ENCODE measurements around the gene ZNF296. TPM values are rescaled to one million over a fixed set of nuclear protein-coding genes. Genes with fewer than 3 reads are reported as not detected.

Gene ZNF296
- total RNA-seq, 2 donors from 2014 or later = 2.1 to 8.5 TPM

- 92 to 93% methylated on average over 16 to 19 of the region's 19 CpGs for WGBS, 2 experiments (ENCODE audit: insufficient coverage in 1 of 2, insufficient read length in 1 of 2)
- Mint-ChIP-seq H3K4me1 (peaks cover 8% of the 10 kb centered on the region), H3K27ac (no peak overlapping the region), H3K36me3 (ENCODE audit: low read depth) (peaks cover 36% of the 10 kb centered on the region), H3K27me3 (ENCODE audit: insufficient read depth) (no peaks in the 10 kb centered on the region), H3K4me3 (peak overlapping the region; percentile 98), H3K9me3 (no peaks in the 10 kb centered on the region)
- no peak for DNase-seq
- H3K36me3 ChIP-seq (ENCODE audit: control insufficient read depth, insufficient read depth, low read length) = peaks cover 60% of the 10 kb centered on the region
- no peaks in the 10 kb centered on the region for H3K27me3 ChIP-seq (ENCODE audit: control insufficient read depth, insufficient read depth, low read length, poor library complexity, severe bottlenecking)
- no peak overlapping the region for H3K27ac ChIP-seq (ENCODE audit: low read depth, low read length)
- H3K9me3 ChIP-seq (ENCODE audit: control insufficient read depth, low read length) = no peaks in the 10 kb centered on the region
- no peak overlapping the region for H3K9ac ChIP-seq (ENCODE audit: extremely low read depth, low read length, poor library complexity, severe bottlenecking)
- H3K4me3 ChIP-seq (ENCODE audit: low read length) = peak overlapping the region; percentile 81
- no peaks in the 10 kb centered on the region for H3K4me1 ChIP-seq (ENCODE audit: control insufficient read depth, insufficient read depth, low read length)
- TF ChIP-seq, protein P1, sequence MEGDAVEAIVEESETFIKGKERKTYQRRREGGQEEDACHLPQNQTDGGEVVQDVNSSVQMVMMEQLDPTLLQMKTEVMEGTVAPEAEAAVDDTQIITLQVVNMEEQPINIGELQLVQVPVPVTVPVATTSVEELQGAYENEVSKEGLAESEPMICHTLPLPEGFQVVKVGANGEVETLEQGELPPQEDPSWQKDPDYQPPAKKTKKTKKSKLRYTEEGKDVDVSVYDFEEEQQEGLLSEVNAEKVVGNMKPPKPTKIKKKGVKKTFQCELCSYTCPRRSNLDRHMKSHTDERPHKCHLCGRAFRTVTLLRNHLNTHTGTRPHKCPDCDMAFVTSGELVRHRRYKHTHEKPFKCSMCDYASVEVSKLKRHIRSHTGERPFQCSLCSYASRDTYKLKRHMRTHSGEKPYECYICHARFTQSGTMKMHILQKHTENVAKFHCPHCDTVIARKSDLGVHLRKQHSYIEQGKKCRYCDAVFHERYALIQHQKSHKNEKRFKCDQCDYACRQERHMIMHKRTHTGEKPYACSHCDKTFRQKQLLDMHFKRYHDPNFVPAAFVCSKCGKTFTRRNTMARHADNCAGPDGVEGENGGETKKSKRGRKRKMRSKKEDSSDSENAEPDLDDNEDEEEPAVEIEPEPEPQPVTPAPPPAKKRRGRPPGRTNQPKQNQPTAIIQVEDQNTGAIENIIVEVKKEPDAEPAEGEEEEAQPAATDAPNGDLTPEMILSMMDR (conservative IDR thresholded peaks at IDR 0.05) = no peak
Observed at GRCh38 chr19:45040059-45040771, 36.1 kb downstream of the ZNF296 start.

DNA sequence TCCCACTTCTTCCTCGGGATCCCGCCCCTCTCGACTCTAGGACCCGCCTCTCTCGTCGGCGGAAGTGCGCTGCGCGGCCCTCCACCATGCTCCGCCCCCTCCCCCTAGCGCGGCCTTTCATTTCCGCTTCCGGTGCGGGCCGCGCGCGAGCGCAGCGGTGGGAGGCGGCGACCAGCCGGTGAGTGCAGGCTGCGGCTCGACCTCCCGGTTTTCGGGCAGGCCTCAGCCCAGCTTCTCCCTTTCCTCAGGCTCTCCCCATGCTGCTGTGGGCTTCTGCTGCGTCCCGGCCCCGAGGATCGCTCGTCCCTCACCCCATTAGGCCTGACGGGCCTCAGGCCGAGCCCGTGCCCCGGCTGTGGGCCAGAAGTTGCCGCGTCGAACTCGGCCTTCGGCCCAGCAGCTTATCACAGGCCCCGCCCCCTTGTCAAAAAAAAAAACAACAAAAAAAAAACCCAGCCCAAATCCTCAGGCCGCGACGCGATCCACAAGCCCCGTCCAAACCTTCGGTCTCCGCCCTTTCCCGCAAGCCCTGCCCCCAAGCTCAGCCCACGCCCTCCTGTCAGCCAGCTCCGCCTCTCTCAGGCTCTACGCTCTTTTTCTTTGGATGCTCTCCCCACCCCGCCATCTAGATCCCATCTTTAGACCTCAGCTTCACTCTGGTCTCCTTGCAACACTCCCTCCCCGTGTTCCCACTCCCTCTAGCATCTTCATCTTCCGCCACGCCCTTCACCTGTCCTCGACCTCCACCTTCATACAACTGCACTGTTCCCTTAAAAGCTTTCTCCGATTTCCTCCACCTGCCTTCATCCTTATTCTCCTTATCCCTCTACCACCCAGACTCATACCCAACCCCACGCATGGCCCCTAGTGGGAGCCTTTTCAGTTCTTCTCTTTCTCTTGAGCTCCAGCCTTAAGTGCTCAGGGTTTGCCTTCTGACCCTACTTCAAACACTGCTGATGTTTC is 37.1 kb downstream of the ZNF296 start, which contains the start of gene CLASRP:
TSS of gene CLASRP (plus strand) at position 115 of the 963 bp plus-strand sequence. CDS start 1,168 bp downstream, outside the sequence.
- Histone ChIP-seq H3K9ac (ENCODE audit: extremely low read depth, low read length, poor library complexity, severe bottlenecking) (peak within 1 kb of the TSS; percentile 87), H3K9me3 (ENCODE audit: control insufficient read depth, low read length) (no peaks in the 10 kb centered on the region), H3K4me1 (ENCODE audit: control insufficient read depth, insufficient read depth, low read length) (no peaks in the 10 kb centered on the region), H3K27me3 (ENCODE audit: control insufficient read depth, insufficient read depth, low read length, poor library complexity, severe bottlenecking) (no peaks in the 10 kb centered on the region), H3K36me3 (ENCODE audit: control insufficient read depth, insufficient read depth, low read length) (peaks cover 56% of the 10 kb centered on the region), H3K4me3 (ENCODE audit: low read length) (peak within 1 kb of the TSS; percentile 81), H3K27ac (ENCODE audit: low read depth, low read length) (peak within 1 kb of the TSS; percentile 72)
- TF ChIP-seq, protein P1 (conservative IDR thresholded peaks at IDR 0.05) = no peak
- Mint-ChIP-seq H3K27ac (peak within 1 kb of the TSS; percentile 95), H3K4me1 (peaks cover 8% of the 10 kb centered on the region), H3K4me3 (peak within 1 kb of the TSS; percentile 98), H3K36me3 (ENCODE audit: low read depth) (peaks cover 38% of the 10 kb centered on the region), H3K27me3 (ENCODE audit: insufficient read depth) (no peaks in the 10 kb centered on the region), H3K9me3 (no peaks in the 10 kb centered on the region)
- 3 to 18% methylated on average over 13 to 62 of the region's 62 CpGs for WGBS, 2 experiments (ENCODE audit: insufficient coverage in 1 of 2, insufficient read length in 1 of 2)
- peak; percentile 94 for DNase-seq

GRCh38 chr19:45037393-45038169 is 38.7 kb downstream of the ZNF296 start:
- Mint-ChIP-seq H3K4me1 (peaks cover 8% of the 10 kb centered on the region), H3K27me3 (ENCODE audit: insufficient read depth) (no peaks in the 10 kb centered on the region), H3K4me3 (no peak overlapping the region), H3K27ac (no peak overlapping the region), H3K9me3 (no peaks in the 10 kb centered on the region), H3K36me3 (ENCODE audit: low read depth) (peaks cover 41% of the 10 kb centered on the region)
- no peak overlapping the region for H3K9ac ChIP-seq (ENCODE audit: extremely low read depth, low read length, poor library complexity, severe bottlenecking)
- TF ChIP-seq, protein P1 (conservative IDR thresholded peaks at IDR 0.05) = no peak
- no peaks in the 10 kb centered on the region for H3K4me1 ChIP-seq (ENCODE audit: control insufficient read depth, insufficient read depth, low read length)
- no peak overlapping the region for H3K4me3 ChIP-seq (ENCODE audit: low read length)
- WGBS, 2 experiments (ENCODE audit: insufficient coverage in 1 of 2, insufficient read length in 1 of 2) = 95% methylated on average over 17 to 37 of the region's 37 CpGs
- no peaks in the 10 kb centered on the region for H3K9me3 ChIP-seq (ENCODE audit: control insufficient read depth, low read length)
- no peak for DNase-seq
- H3K27me3 ChIP-seq (ENCODE audit: control insufficient read depth, insufficient read depth, low read length, poor library complexity, severe bottlenecking) = no peaks in the 10 kb centered on the region
- H3K27ac ChIP-seq (ENCODE audit: low read depth, low read length) = no peak overlapping the region
- peaks cover 48% of the 10 kb centered on the region for H3K36me3 ChIP-seq (ENCODE audit: control insufficient read depth, insufficient read depth, low read length)
